Stimulated activated CD8-positive, alpha-beta memory T cell treated with anti-CD3 and anti-CD28 coated beads, Interleukin-4, amount 100 ng/mL, for 48 hours (primary cell): ENCODE measurements around the gene NPY2R.

Experiments
- DNase-seq: peaks from one replicate; pipeline ENCODE4 v3.0.0-alpha.2; 2020

The NPY2R gene

GRCh38 chr4:155249016-155249566 is 40.7 kb downstream of the NPY2R start:
- no peak for DNase-seq

GRCh38 chr4:155252327-155252726 is 43.9 kb downstream of the NPY2R start:
- no peak for DNase-seq

- DNase-seq = no peak
Measured at GRCh38 chr4:155263480-155263879, 55.0 kb downstream of the NPY2R start.

GRCh38 chr4:155265113-155265512 is 56.7 kb downstream of the NPY2R start:
- DNase-seq = no peak
